ENCODE measurements around the gene COQ5. TPM values are rescaled to one million over a fixed set of nuclear protein-coding genes. Genes with fewer than 3 reads are reported as not detected.
A peak's percentile ranks its signal among the peaks of the same experiment; 100 is the strongest.

Gene COQ5
- total and polyA plus RNA-seq, 2 experiments from 2014 or later: 30.7 to 32.6 TPM

- ATAC-seq (no peak), DNase-seq (ENCODE audit: low spot score) (no peak)
- TF ChIP-seq NANOG (IDR thresholded peaks at IDR 0.05; ENCODE audit: borderline replicate concordance): no peak
- no peak for TF ChIP-seq JUNB (IDR thresholded peaks at IDR 0.05; ENCODE audit: unreplicated experiment)
- TF ChIP-seq CREB1 (CRISPR knock-in tag; IDR thresholded peaks at IDR 0.05; ENCODE audit: low read depth): no peak
- no peak for TF ChIP-seq REST (IDR thresholded peaks at IDR 0.05; ENCODE audit: unreplicated experiment)
- no peak for TF ChIP-seq EZH2phosphoT487 (IDR thresholded peaks at IDR 0.05; ENCODE audit: unreplicated experiment)
- TF ChIP-seq CTCF (conservative IDR thresholded peaks at IDR 0.05; ENCODE audit: low read depth in 2 of 2): no peak
- no peak for TF ChIP-seq ZNF462 (CRISPR knock-in tag; IDR thresholded peaks at IDR 0.05)
- TF ChIP-seq STAT1 (IDR thresholded peaks at IDR 0.05; ENCODE audit: unreplicated experiment): no peak
- no peak for TF ChIP-seq EZH2 (IDR thresholded peaks at IDR 0.05; ENCODE audit: low read depth, unreplicated experiment)
- TF ChIP-seq ZNF331 (CRISPR knock-in tag; IDR thresholded peaks at IDR 0.05; ENCODE audit: low read depth): no peak
- no peak for TF ChIP-seq ETS1 (IDR thresholded peaks at IDR 0.05)
- no peak for TF ChIP-seq ZNF114 (CRISPR knock-in tag; IDR thresholded peaks at IDR 0.05)
- TF ChIP-seq POLR2AphosphoS5 (IDR thresholded peaks at IDR 0.05; ENCODE audit: low read depth): no peak
- Histone ChIP-seq H3K27me3 (ENCODE audit: insufficient read depth) (0 out of 2 replicates have a peak, but pooled peaks cover under 1% of the 10 kb centered on the region), H2AFZ (no peak overlapping the region), H4K20me1 (replicated peaks; ENCODE audit: insufficient read depth) (peaks cover 59% of the 10 kb centered on the region), H3K4me1 (ENCODE audit: insufficient read depth) (no peaks in the 10 kb centered on the region), H3K36me3 (ENCODE audit: insufficient read depth) (peaks cover 74% of the 10 kb centered on the region), H3F3A (replicated peaks; ENCODE audit: low read depth) (peaks cover 50% of the 10 kb centered on the region), H3K4me2 (no peak overlapping the region), H3K4me3 (no peak overlapping the region), H3K79me2 (replicated peaks; ENCODE audit: insufficient read depth) (peaks cover 18% of the 10 kb centered on the region), H3K27ac (ENCODE audit: low read depth) (peak overlapping the region; percentile 16), H3K9me2 (ENCODE audit: insufficient read depth) (no peaks in the 10 kb centered on the region)
- H3K36me3 Mint-ChIP-seq (ENCODE audit: low read depth): peaks cover 92% of the 10 kb centered on the region
- H3K4me3 Mint-ChIP-seq: no peak overlapping the region
- H3K27ac Mint-ChIP-seq: no peak overlapping the region
- H3K9me3 Mint-ChIP-seq: no peaks in the 10 kb centered on the region
- peaks cover 18% of the 10 kb centered on the region for H3K27me3 Mint-ChIP-seq (ENCODE audit: insufficient read depth, low read depth, poor library complexity)
- H3K4me1 Mint-ChIP-seq: no peaks in the 10 kb centered on the region
These were observed 68.8 kb downstream of the COQ5 start for GRCh38 chr12:120460157-120460556.

All from GM23338 (cell line).